Measurements from ENCODE around the gene VARS2.
"Not testable (repeated sequence)": the region's sequence is repeated elsewhere in the genome, so short reads cannot be mapped to it uniquely, and the experiment has no call there.

VARS2 gene

GRCh38 chr6:30895343-30895742, 18.7 kb upstream of the VARS2 start:
- no peak for TF ChIP-seq CTCF (IDR thresholded peaks at IDR 0.05; ENCODE audit: insufficient read depth, low read length, missing control alignments)
- DNase-seq (ENCODE audit: low read depth, low spot score): no peak
- POLR2A ChIA-PET: interaction anchor here (0.5 kb wide), 1 partner anchor 242 kb away, joined by 3 read pairs; no protein-coding TSS in a partner anchor
- H3K4me3 ChIP-seq (ENCODE audit: low read depth, low read length): no peak overlapping the region
- CTCF ChIA-PET: interaction anchor here (1.4 to 3.4 kb wide), 2 partner anchors 17 to 19 kb away, joined by 3 to 20 read pairs; partner anchors contain the start of gene VARS2

GRCh38 chr6:30896541-30896940, 17.5 kb upstream of the VARS2 start:
- no peak overlapping the region for H3K4me3 ChIP-seq (ENCODE audit: low read depth, low read length)
- POLR2A ChIA-PET: no interaction called here
- CTCF ChIA-PET: interaction anchor here (0.7 to 3.4 kb wide), 4 partner anchors 18 to 352 kb away, joined by 3 to 20 read pairs (median 4); partner anchors contain the start of gene VARS2
- no peak for TF ChIP-seq CTCF (IDR thresholded peaks at IDR 0.05; ENCODE audit: insufficient read depth, low read length, missing control alignments)
- DNase-seq (ENCODE audit: low read depth, low spot score): no peak

GRCh38 chr6:30897882-30898281, 16.2 kb upstream of the VARS2 start:
- no peak overlapping the region for H3K4me3 ChIP-seq (ENCODE audit: low read depth, low read length)
- CTCF ChIA-PET: interaction anchor here (3.4 to 24.2 kb wide), 2 partner anchors 16 to 178 kb away, joined by 20 to 1346 read pairs; partner anchors contain the start of gene VARS2
- no peak for TF ChIP-seq CTCF (IDR thresholded peaks at IDR 0.05; ENCODE audit: insufficient read depth, low read length, missing control alignments)
- DNase-seq (ENCODE audit: low read depth, low spot score): no peak
- POLR2A ChIA-PET: no interaction called here

GRCh38 chr6:30898750-30899360, 15.2 kb upstream of the VARS2 start:
- ChIA-PET CTCF (interaction anchor here (1.2 to 24.2 kb wide), 4 partner anchors 10 to 177 kb away, joined by 5 to 1346 read pairs (median 6); partner anchors contain the start of gene VARS2), POLR2A (no interaction called here)
- H3K4me3 ChIP-seq (ENCODE audit: low read depth, low read length): no peak overlapping the region
- DNase-seq (ENCODE audit: low read depth, low spot score): no peak
- TF ChIP-seq CTCF (IDR thresholded peaks at IDR 0.05; ENCODE audit: insufficient read depth, low read length, missing control alignments): no peak

GRCh38 chr6:30900863-30901417, 13.1 kb upstream of the VARS2 start:
- DNase-seq (ENCODE audit: low read depth, low spot score): no peak
- no peak overlapping the region for H3K4me3 ChIP-seq (ENCODE audit: low read depth, low read length)
- CTCF ChIA-PET: interaction anchor here (6.6 to 24.2 kb wide), 2 partner anchors 14 to 175 kb away, joined by 47 to 1346 read pairs; partner anchors contain the start of gene VARS2
- no peak for TF ChIP-seq CTCF (IDR thresholded peaks at IDR 0.05; ENCODE audit: insufficient read depth, low read length, missing control alignments)
- POLR2A ChIA-PET: no interaction called here

GRCh38 chr6:30901436-30901835, 12.6 kb upstream of the VARS2 start:
- DNase-seq (ENCODE audit: low read depth, low spot score): no peak
- TF ChIP-seq CTCF (IDR thresholded peaks at IDR 0.05; ENCODE audit: insufficient read depth, low read length, missing control alignments): no peak
- CTCF ChIA-PET: interaction anchor here (0.8 to 24.2 kb wide), 3 partner anchors 12 to 174 kb away, joined by 3 to 1346 read pairs (median 47); partner anchors contain the start of gene VARS2
- H3K4me3 ChIP-seq (ENCODE audit: low read depth, low read length): no peak overlapping the region
- POLR2A ChIA-PET: no interaction called here

GRCh38 chr6:30902196-30902595, 11.8 kb upstream of the VARS2 start:
- DNase-seq (ENCODE audit: low read depth, low spot score); H3K4me3 ChIP-seq (ENCODE audit: low read depth, low read length); POLR2A ChIA-PET: not testable (repeated sequence)
- CTCF ChIA-PET: interaction anchor here (0.8 to 24.2 kb wide), 3 partner anchors 13 to 174 kb away, joined by 3 to 1346 read pairs (median 47); partner anchors contain the start of gene VARS2

Data from AG04449 (cell line).